PFSK-1 (cell line): ENCODE measurements around the gene HYCC2.

Experiments used
- FOXP2 ChIP-seq: optimal IDR thresholded peaks from 2 replicates; pipeline ENCODE3; 2011; ENCODE audit warnings: borderline replicate concordance, control low read depth, inconsistent platforms; ENCODE audit not compliant: insufficient read depth; ENCODE audit errors: extremely low read length, extremely low read depth
- POLR2AphosphoS5 ChIP-seq: IDR thresholded peaks from 2 replicates; pipeline ENCODE4 v1.6.1; 2012; ENCODE audit warnings: low read depth, mild to moderate bottlenecking, control low read depth, low read length, moderate library complexity
- REST ChIP-seq, 2 experiments: IDR thresholded peaks; 2 replicates each; pipeline versions ENCODE4 v1.6.1 to v1.8.0; 2011 to 2012; ENCODE audit warnings: low read depth in 2 of 2, low read length in 2 of 2, control low read depth in 1 of 2, inconsistent platforms in 1 of 2, mild to moderate bottlenecking in 1 of 2, moderate library complexity in 1 of 2; ENCODE audit not compliant: insufficient read depth in 1 of 2
- SIN3A ChIP-seq: IDR thresholded peaks from 2 replicates; pipeline ENCODE4 v1.6.1; 2012; ENCODE audit warnings: mild to moderate bottlenecking, low read length, moderate library complexity, borderline replicate concordance; ENCODE audit not compliant: insufficient read depth
- TAF1 ChIP-seq: IDR thresholded peaks from 2 replicates; pipeline ENCODE4 v1.6.1; 2012; ENCODE audit warnings: low read length, control low read depth, borderline replicate concordance; ENCODE audit not compliant: insufficient read depth

Gene HYCC2

GRCh38 chr2:201024518-201024917, 47.0 kb downstream of the HYCC2 start:
- TF ChIP-seq FOXP2 (no peak), POLR2AphosphoS5 (no peak), TAF1 (no peak), REST (IDR thresholded peaks at IDR 0.05; ENCODE audit: insufficient read depth in 1 of 2, low read depth in 2 of 2, low read length in 2 of 2) (no peak), SIN3A (no peak)

DNA sequence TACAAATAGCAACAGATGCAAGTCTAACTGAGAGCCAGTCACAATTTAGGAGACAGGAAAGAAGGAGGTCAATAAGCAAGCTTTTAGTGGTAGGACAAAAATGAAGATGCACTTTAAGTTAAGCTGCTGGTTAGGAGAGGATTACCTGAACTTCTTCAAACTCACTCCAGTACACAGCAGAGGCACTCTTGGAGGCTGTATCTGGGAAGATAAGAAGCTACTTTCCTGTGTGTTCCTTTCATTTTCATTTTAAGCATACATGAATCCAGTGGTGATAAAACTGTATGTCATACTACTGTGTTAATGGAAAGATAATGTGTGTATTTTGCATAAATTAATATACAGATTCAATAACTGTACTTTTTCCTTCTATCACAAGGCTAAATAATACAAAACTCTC, 49.6 kb downstream of the HYCC2 start:
- TF ChIP-seq POLR2AphosphoS5 (no peak), TAF1 (no peak), SIN3A (no peak), REST (IDR thresholded peaks at IDR 0.05; ENCODE audit: insufficient read depth in 1 of 2, low read depth in 2 of 2, low read length in 2 of 2) (no peak), FOXP2 (no peak)
